Mesenchymal stem cell (in vitro differentiated cells and primary cell): ENCODE results near the gene MEF2D.

Source experiments
- DNase-seq: peaks from one replicate; pipeline ENCODE4 v3.0.0-alpha.2; 2013
- H2AFZ ChIP-seq: one replicate; pipeline ENCODE4 v1.6.1; 2013; ENCODE audit warnings: low read depth, mild to moderate bottlenecking, control low read depth, inconsistent platforms, low read length, moderate library complexity
- H2AK5ac ChIP-seq: 2 replicates; pipeline ENCODE4 v1.6.1; 2013; ENCODE audit warnings: low read length, moderate library complexity, mild to moderate bottlenecking, inconsistent platforms; ENCODE audit not compliant: severe bottlenecking
- H2BK120ac ChIP-seq: one replicate; pipeline ENCODE4 v1.6.1; 2013; ENCODE audit warnings: low read depth, mild to moderate bottlenecking, inconsistent platforms, low read length, moderate library complexity
- H2BK12ac ChIP-seq, 2 experiments: one replicate each; pipeline ENCODE4 v1.6.1; 2013; ENCODE audit warnings: inconsistent platforms in 2 of 2, low read length in 2 of 2, mild to moderate bottlenecking in 2 of 2, moderate library complexity in 2 of 2, control low read depth in 1 of 2
- H2BK15ac ChIP-seq: one replicate; pipeline ENCODE4 v1.6.1; 2013; ENCODE audit warnings: mild to moderate bottlenecking, low read depth, inconsistent platforms; ENCODE audit not compliant: poor library complexity, severe bottlenecking
- H2BK5ac ChIP-seq: 2 replicates; pipeline ENCODE4 v1.6.1; 2013; ENCODE audit warnings: low read depth, mild to moderate bottlenecking, low read length, control low read depth, inconsistent platforms; ENCODE audit not compliant: poor library complexity, severe bottlenecking
- H3K14ac ChIP-seq, 2 experiments: one replicate each; pipeline ENCODE4 v1.6.1; 2013; ENCODE audit warnings: inconsistent platforms in 2 of 2, low read length in 2 of 2, control low read depth in 1 of 2, mild to moderate bottlenecking in 1 of 2, moderate library complexity in 1 of 2
- H3K18ac ChIP-seq, 2 experiments: one replicate each; pipeline ENCODE4 v1.6.1; 2013; ENCODE audit warnings: inconsistent platforms in 2 of 2, low read length in 2 of 2, control low read depth in 1 of 2, low read depth in 1 of 2, mild to moderate bottlenecking in 1 of 2
- H3K23ac ChIP-seq, 2 experiments: one replicate each; pipeline ENCODE4 v1.6.1; 2013; ENCODE audit warnings: inconsistent platforms in 2 of 2, low read length in 2 of 2, mild to moderate bottlenecking in 2 of 2, moderate library complexity in 2 of 2, control low read depth in 1 of 2
- H3K27ac ChIP-seq: 2 replicates; pipeline ENCODE4 v1.5.1; 2013; ENCODE audit warnings: mild to moderate bottlenecking, moderate library complexity, low read length, control low read depth, inconsistent platforms; ENCODE audit not compliant: poor library complexity, severe bottlenecking
- H3K27me3 ChIP-seq, 2 experiments: 2 replicates each; pipeline versions ENCODE4 v1.6.1 to v1.7.0; 2013; ENCODE audit warnings: low read length in 2 of 2, mild to moderate bottlenecking in 2 of 2, moderate library complexity in 2 of 2, control low read depth in 1 of 2, inconsistent platforms in 1 of 2; ENCODE audit not compliant: control insufficient read depth in 1 of 2, insufficient read depth in 1 of 2
- H3K36me3 ChIP-seq, 2 experiments: 2 replicates each; pipeline versions ENCODE4 v1.6.1 to v1.7.0; 2013; ENCODE audit warnings: low read length in 2 of 2, control low read depth in 1 of 2, inconsistent platforms in 1 of 2, low read depth in 1 of 2, mild to moderate bottlenecking in 1 of 2; ENCODE audit not compliant: insufficient read depth in 2 of 2, control insufficient read depth in 1 of 2
- H3K4ac ChIP-seq, 2 experiments: one replicate each; pipeline ENCODE4 v1.6.1; 2013; ENCODE audit warnings: inconsistent platforms in 2 of 2, low read length in 2 of 2, mild to moderate bottlenecking in 2 of 2, moderate library complexity in 2 of 2, control low read depth in 1 of 2, low read depth in 1 of 2
- H3K4me1 ChIP-seq: 2 replicates; pipeline ENCODE4 v1.6.1; 2013; ENCODE audit warnings: low read depth, low read length, control low read depth; ENCODE audit not compliant: control insufficient read depth, insufficient read depth
- H3K4me2 ChIP-seq: 2 replicates; pipeline ENCODE4 v1.6.1; 2013; ENCODE audit warnings: low read length, mild to moderate bottlenecking, inconsistent platforms; ENCODE audit not compliant: poor library complexity, severe bottlenecking
- H3K4me3 ChIP-seq, 2 experiments: 2 replicates each; pipeline versions ENCODE4 v1.5.1 to v1.7.0; 2013; ENCODE audit warnings: low read length in 2 of 2, mild to moderate bottlenecking in 2 of 2, control low read depth in 1 of 2, low read depth in 1 of 2; ENCODE audit not compliant: insufficient read depth in 1 of 2
- H3K79me1 ChIP-seq: replicated peaks from 2 replicates; pipeline ENCODE4 v1.6.1; 2013; ENCODE audit warnings: mild to moderate bottlenecking, control low read depth, low read length, inconsistent platforms; ENCODE audit not compliant: poor library complexity, severe bottlenecking
- H3K9ac ChIP-seq: 2 replicates; pipeline ENCODE4 v1.7.0; 2013; ENCODE audit warnings: mild to moderate bottlenecking, low read length, moderate library complexity
- H3K9me3 ChIP-seq: 2 replicates; pipeline ENCODE4 v1.7.0; 2013; ENCODE audit warnings: mild to moderate bottlenecking, low read length; ENCODE audit not compliant: control insufficient read depth
- H4K8ac ChIP-seq: one replicate; pipeline ENCODE4 v1.6.1; 2013; ENCODE audit warnings: inconsistent platforms, mild to moderate bottlenecking, low read length, moderate library complexity
- H4K91ac ChIP-seq: one replicate; pipeline ENCODE4 v1.6.1; 2013; ENCODE audit warnings: mild to moderate bottlenecking, low read length, inconsistent platforms
- WGBS: methylation state at CpG from one replicate; pipeline ENCODE4 v1.1.7; 2013; ENCODE audit warnings: mixed read lengths; 5-methylcytosine and 5-hydroxymethylcytosine counted together

MEF2D gene

DNA sequence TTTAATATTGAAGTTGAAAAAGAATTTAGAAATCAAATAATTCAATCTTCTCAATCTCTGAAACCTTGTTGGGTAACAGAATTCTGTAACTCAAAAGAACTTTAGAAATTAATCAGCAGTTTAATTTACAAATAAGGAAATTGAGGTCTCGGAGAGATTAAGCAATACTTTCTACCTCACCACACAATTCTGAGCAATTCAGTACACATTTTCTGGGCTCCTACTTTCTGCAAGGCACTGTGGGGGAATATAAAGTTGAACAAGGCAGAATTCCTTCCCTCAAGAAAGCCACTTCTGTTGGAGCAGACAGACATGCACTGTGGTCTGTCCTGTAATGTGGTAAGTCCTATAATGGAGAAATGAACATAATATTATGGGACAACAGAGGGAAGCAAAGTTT lies 47.7 kb downstream of the MEF2D start:
- no peak overlapping the region for H4K91ac ChIP-seq

DNA sequence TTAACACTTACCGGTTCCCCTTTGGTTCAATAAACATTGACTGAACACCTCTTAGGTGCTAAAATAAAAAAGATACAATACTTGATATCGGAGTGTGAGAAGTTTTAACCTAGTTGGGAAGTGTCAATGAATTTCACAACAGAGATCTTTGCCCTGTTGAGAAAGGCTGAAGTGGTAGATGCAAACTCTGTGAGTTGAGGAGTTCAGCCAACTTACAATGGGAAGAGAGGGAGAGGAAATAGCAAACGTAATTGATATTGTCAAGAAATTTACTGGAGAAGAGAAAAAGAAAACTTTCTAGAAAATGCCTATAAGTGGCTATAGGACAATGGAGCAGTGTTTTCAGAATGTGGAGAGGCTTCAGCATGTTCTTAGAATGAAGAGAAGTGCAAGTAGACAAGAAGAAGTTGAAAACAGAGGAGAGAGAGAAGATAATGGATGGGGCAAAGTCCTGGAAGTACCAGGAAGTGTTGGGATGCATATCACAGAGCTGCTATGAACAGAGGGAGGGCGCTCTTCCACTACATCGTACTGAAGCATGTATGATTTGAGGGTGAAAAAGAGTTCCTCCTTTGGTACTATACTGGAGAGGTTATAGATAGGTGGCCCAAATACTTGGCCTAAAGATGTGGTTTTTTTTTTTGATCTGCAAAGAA lies 48.9 kb downstream of the MEF2D start:
- Histone ChIP-seq H4K8ac (no peak overlapping the region), H3K18ac (no peak overlapping the region), H2BK15ac (no peak overlapping the region), H2BK12ac (no peak overlapping the region), H3K4me2 (no peak overlapping the region), H3K9me3 (no peaks in the 10 kb centered on the region), H3K79me1 (no peaks in the 10 kb centered on the region), H2BK120ac (no peak overlapping the region), H3K23ac (no peak overlapping the region), H3K27ac (no peak overlapping the region), H4K91ac (no peak overlapping the region), H3K4me1 (peaks cover 2% of the 10 kb centered on the region), H2BK5ac (no peak overlapping the region), H3K4me3 (no peak overlapping the region), H2AFZ (no peak overlapping the region), H2AK5ac (no peak overlapping the region), H3K36me3 (no peaks in the 10 kb centered on the region), H3K27me3 (peaks cover 6 to 42% of the 10 kb centered on the region in 2 experiments), H3K4ac (no peak overlapping the region), H3K14ac (no peak overlapping the region), H3K9ac (no peak overlapping the region)
- no peak for DNase-seq
- WGBS, result 73% methylated on average over 4 of the region's 5 CpGs

More for the DNA sequence above, 47.7 kb downstream of the MEF2D start:
- DNase-seq, result no peak
- Histone ChIP-seq H2AFZ (no peak overlapping the region), H3K9ac (no peak overlapping the region), H3K79me1 (no peaks in the 10 kb centered on the region), H3K36me3 (no peaks in the 10 kb centered on the region), H3K27ac (no peak overlapping the region), H2BK12ac (no peak overlapping the region), H3K4me3 (no peak overlapping the region), H3K23ac (no peak overlapping the region), H3K4ac (no peak overlapping the region), H3K9me3 (no peaks in the 10 kb centered on the region), H2BK15ac (no peak overlapping the region), H3K27me3 (peaks cover 6 to 36% of the 10 kb centered on the region in 2 experiments), H4K8ac (no peak overlapping the region), H3K14ac (no peak overlapping the region), H3K18ac (no peak overlapping the region), H2BK120ac (no peak overlapping the region), H3K4me2 (no peak overlapping the region), H2BK5ac (no peak overlapping the region), H3K4me1 (peaks cover 7% of the 10 kb centered on the region), H2AK5ac (no peak overlapping the region)
- WGBS, result no CpG with 5 or more reads among the region's 1 CpG

DNA sequence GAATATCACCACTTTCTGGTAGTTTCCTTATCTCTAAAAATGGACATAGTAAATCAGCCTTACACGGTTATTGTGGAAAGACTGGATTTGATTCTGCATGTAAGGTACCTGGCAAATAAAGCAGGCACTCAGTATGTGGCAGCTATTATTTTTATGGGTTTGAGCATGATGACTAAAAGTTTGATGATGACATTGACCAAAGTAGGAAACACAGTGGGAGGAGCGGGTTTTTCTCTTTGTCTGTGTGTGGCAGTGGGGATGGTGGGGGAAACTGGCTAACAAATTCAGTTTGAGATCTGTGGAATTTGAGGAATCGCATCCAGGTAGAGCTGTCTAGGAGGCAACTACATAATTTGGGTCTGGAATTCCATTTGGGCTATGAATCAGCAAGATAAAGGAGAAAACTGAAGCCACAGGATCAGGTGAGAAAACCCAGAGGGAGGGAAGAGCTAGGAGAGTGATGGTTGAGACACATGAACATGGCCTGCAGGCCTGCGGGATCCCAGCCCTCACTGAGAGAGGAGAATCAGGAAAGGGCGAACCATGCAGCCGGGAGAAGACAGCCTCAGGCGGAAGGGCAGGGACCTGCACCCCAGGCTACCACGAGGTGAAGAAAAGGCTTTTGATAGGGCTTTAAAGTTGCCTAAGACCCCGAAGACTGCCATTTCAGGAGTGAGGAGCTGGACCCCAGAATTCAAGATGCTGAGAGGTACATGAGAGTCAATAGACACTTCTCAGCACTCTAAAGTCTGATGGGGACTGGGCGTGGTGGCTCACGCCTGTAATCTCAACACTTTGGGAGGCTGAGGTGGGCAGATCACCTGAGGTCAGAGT lies 52.2 kb downstream of the MEF2D start:
- H2AK5ac ChIP-seq, result no peak overlapping the region
- no peak overlapping the region for H2BK15ac ChIP-seq
- peaks cover 2% of the 10 kb centered on the region for H3K4me1 ChIP-seq
- H2BK12ac ChIP-seq, result no peak overlapping the region
- no peaks in the 10 kb centered on the region for H3K79me1 ChIP-seq
- H4K8ac ChIP-seq, result no peak overlapping the region
- H2BK5ac ChIP-seq, result no peak overlapping the region
- 86% methylated on average over 11 of the region's 11 CpGs for WGBS
- no peaks in the 10 kb centered on the region for H3K36me3 ChIP-seq
- no peak overlapping the region for H3K4me3 ChIP-seq
- no peak overlapping the region for H3K18ac ChIP-seq
- no peak overlapping the region for H3K4me2 ChIP-seq
- no peaks in the 10 kb centered on the region for H3K9me3 ChIP-seq
- H4K91ac ChIP-seq, result no peak overlapping the region
- H3K27ac ChIP-seq, result no peak overlapping the region
- H3K27me3 ChIP-seq, result peaks cover 24 to 50% of the 10 kb centered on the region in 2 experiments
- no peak overlapping the region for H2AFZ ChIP-seq
- no peak overlapping the region for H2BK120ac ChIP-seq
- no peak overlapping the region for H3K4ac ChIP-seq
- H3K9ac ChIP-seq, result no peak overlapping the region
- DNase-seq, result no peak
- no peak overlapping the region for H3K23ac ChIP-seq
- no peak overlapping the region for H3K14ac ChIP-seq

DNA sequence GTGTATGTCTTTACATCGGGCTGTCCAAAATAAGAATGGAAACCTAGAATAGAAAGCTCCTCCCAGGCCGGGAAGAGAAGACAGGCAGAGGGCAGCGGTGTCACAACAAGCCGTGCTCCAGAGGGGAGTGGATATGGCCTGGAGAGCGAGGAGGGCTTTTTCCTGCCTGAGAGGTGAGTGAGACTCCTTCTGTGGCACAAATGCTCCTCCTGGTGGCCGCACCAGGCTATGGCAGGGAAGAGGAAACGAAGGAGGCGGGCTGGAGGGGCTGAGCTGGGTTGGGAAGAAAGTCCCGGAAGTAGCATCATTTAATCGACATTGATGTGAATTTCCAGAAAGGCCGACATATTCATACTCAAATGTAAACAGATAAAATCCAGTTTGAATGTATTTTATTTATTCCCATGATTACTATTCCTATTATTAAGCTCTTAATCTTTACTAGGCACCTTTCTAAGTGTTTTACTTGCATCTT lies 54.7 kb downstream of the MEF2D start:
- H4K91ac ChIP-seq, result no peak overlapping the region
- H2AFZ ChIP-seq, result no peak overlapping the region
- H3K9ac ChIP-seq, result peak overlapping the region; percentile 53
- no peak overlapping the region for H3K4me2 ChIP-seq
- no peak overlapping the region for H2BK12ac ChIP-seq
- H3K36me3 ChIP-seq, result no peaks in the 10 kb centered on the region
- H3K4ac ChIP-seq, result no peak overlapping the region
- no peak overlapping the region for H2BK120ac ChIP-seq
- H3K14ac ChIP-seq, result no peak overlapping the region
- peaks cover 48 to 62% of the 10 kb centered on the region in 2 experiments for H3K27me3 ChIP-seq
- peaks cover 2% of the 10 kb centered on the region for H3K4me1 ChIP-seq
- no peak overlapping the region for H2BK15ac ChIP-seq
- no peaks in the 10 kb centered on the region for H3K79me1 ChIP-seq
- H3K18ac ChIP-seq, result no peak overlapping the region
- no peak overlapping the region for H3K4me3 ChIP-seq
- no peak overlapping the region for H2BK5ac ChIP-seq
- peak; percentile 81 for DNase-seq
- H3K9me3 ChIP-seq, result peaks cover 3% of the 10 kb centered on the region
- H3K27ac ChIP-seq, result no peak overlapping the region
- WGBS, result 3% methylated on average over 7 of the region's 11 CpGs
- H4K8ac ChIP-seq, result peak overlapping the region; percentile 7
- no peak overlapping the region for H2AK5ac ChIP-seq
- no peak overlapping the region for H3K23ac ChIP-seq
